ENCODE measurements around the gene CREBBP.

Gene CREBBP

GRCh38 chr16:3859889-3860288 is 20.6 kb downstream of the CREBBP start:
- no peak for TF ChIP-seq SPI1 (IDR thresholded peaks at IDR 0.05; ENCODE audit: low read depth, low read length)
- TF ChIP-seq TAF1 (IDR thresholded peaks at IDR 0.05; ENCODE audit: low read depth, low read length) = no peak
- TF ChIP-seq PAX5 (IDR thresholded peaks at IDR 0.05; ENCODE audit: insufficient read depth, low read length, severe bottlenecking) = no peak
- TF ChIP-seq POU2F2 (IDR thresholded peaks at IDR 0.05; ENCODE audit: low read depth, low read length) = no peak
- no peak for TF ChIP-seq POLR2AphosphoS5 (IDR thresholded peaks at IDR 0.05; ENCODE audit: low read depth, low read length)
- no peak for TF ChIP-seq POLR2A (IDR thresholded peaks at IDR 0.05; ENCODE audit: low read depth, low read length)
- FAIRE-seq (no peak), DNase-seq (ENCODE audit: insufficient read length, low spot score) (no peak)

GRCh38 chr16:3858801-3859200 is 21.7 kb downstream of the CREBBP start:
- DNase-seq (ENCODE audit: insufficient read length, low spot score) (no peak), FAIRE-seq (no peak)
- TF ChIP-seq POU2F2 (IDR thresholded peaks at IDR 0.05; ENCODE audit: low read depth, low read length) (no peak), SPI1 (IDR thresholded peaks at IDR 0.05; ENCODE audit: low read depth, low read length) (peak; percentile 78)

GRCh38 chr16:3857189-3858043 is 23.1 kb downstream of the CREBBP start:
- FAIRE-seq = peak; percentile 72
- no peak for DNase-seq (ENCODE audit: insufficient read length, low spot score)
- TF ChIP-seq SPI1 (IDR thresholded peaks at IDR 0.05; ENCODE audit: low read depth, low read length) (no peak), PAX5 (IDR thresholded peaks at IDR 0.05; ENCODE audit: insufficient read depth, low read length, severe bottlenecking) (no peak), TAF1 (IDR thresholded peaks at IDR 0.05; ENCODE audit: low read depth, low read length) (no peak), POLR2A (IDR thresholded peaks at IDR 0.05; ENCODE audit: low read depth, low read length) (no peak), POLR2AphosphoS5 (IDR thresholded peaks at IDR 0.05; ENCODE audit: low read depth, low read length) (no peak), POU2F2 (IDR thresholded peaks at IDR 0.05; ENCODE audit: low read depth, low read length) (no peak)

- TF ChIP-seq POLR2AphosphoS5 (IDR thresholded peaks at IDR 0.05; ENCODE audit: low read depth, low read length) (no peak), POU2F2 (IDR thresholded peaks at IDR 0.05; ENCODE audit: low read depth, low read length) (no peak), SPI1 (IDR thresholded peaks at IDR 0.05; ENCODE audit: low read depth, low read length) (peak; percentile 28; the same call in 1 of the 2 replicates)
- FAIRE-seq = peak; percentile 33
- no peak for DNase-seq (ENCODE audit: insufficient read length, low spot score)
These were observed 24.0 kb downstream of the CREBBP start for GRCh38 chr16:3856367-3857141.

GRCh38 chr16:3854750-3855541 is 25.6 kb downstream of the CREBBP start:
- TF ChIP-seq POLR2AphosphoS5 (IDR thresholded peaks at IDR 0.05; ENCODE audit: low read depth, low read length) (no peak), PAX5 (IDR thresholded peaks at IDR 0.05; ENCODE audit: insufficient read depth, low read length, severe bottlenecking) (no peak), SPI1 (IDR thresholded peaks at IDR 0.05; ENCODE audit: low read depth, low read length) (no peak), TAF1 (IDR thresholded peaks at IDR 0.05; ENCODE audit: low read depth, low read length) (no peak), POLR2A (IDR thresholded peaks at IDR 0.05; ENCODE audit: low read depth, low read length) (no peak), POU2F2 (IDR thresholded peaks at IDR 0.05; ENCODE audit: low read depth, low read length) (no peak)
- DNase-seq (ENCODE audit: insufficient read length, low spot score) (no peak), FAIRE-seq (peak; percentile 20)

GRCh38 chr16:3850544-3850899 is 30.0 kb downstream of the CREBBP start:
- no peak for TF ChIP-seq SPI1 (IDR thresholded peaks at IDR 0.05; ENCODE audit: low read depth, low read length)
- TF ChIP-seq PAX5 (IDR thresholded peaks at IDR 0.05; ENCODE audit: insufficient read depth, low read length, severe bottlenecking) = no peak
- no peak for TF ChIP-seq POLR2A (IDR thresholded peaks at IDR 0.05; ENCODE audit: low read depth, low read length)
- TF ChIP-seq POLR2AphosphoS5 (IDR thresholded peaks at IDR 0.05; ENCODE audit: low read depth, low read length) = no peak
- no peak for TF ChIP-seq POU2F2 (IDR thresholded peaks at IDR 0.05; ENCODE audit: low read depth, low read length)
- no peak for TF ChIP-seq TAF1 (IDR thresholded peaks at IDR 0.05; ENCODE audit: low read depth, low read length)
- FAIRE-seq (no peak), DNase-seq (ENCODE audit: insufficient read length, low spot score) (no peak)

GRCh38 chr16:3849751-3850543 is 30.6 kb downstream of the CREBBP start:
- TF ChIP-seq POLR2A (IDR thresholded peaks at IDR 0.05; ENCODE audit: low read depth, low read length) (no peak), TAF1 (IDR thresholded peaks at IDR 0.05; ENCODE audit: low read depth, low read length) (no peak), POLR2AphosphoS5 (IDR thresholded peaks at IDR 0.05; ENCODE audit: low read depth, low read length) (no peak), POU2F2 (IDR thresholded peaks at IDR 0.05; ENCODE audit: low read depth, low read length) (no peak), PAX5 (IDR thresholded peaks at IDR 0.05; ENCODE audit: insufficient read depth, low read length, severe bottlenecking) (no peak), SPI1 (IDR thresholded peaks at IDR 0.05; ENCODE audit: low read depth, low read length) (no peak)
- DNase-seq (ENCODE audit: insufficient read length, low spot score) (no peak), FAIRE-seq (no peak)

GRCh38 chr16:3846595-3847091 is 33.9 kb downstream of the CREBBP start:
- DNase-seq (ENCODE audit: insufficient read length, low spot score) (no peak), FAIRE-seq (no peak)
- no peak for TF ChIP-seq PAX5 (IDR thresholded peaks at IDR 0.05; ENCODE audit: insufficient read depth, low read length, severe bottlenecking)
- no peak for TF ChIP-seq TAF1 (IDR thresholded peaks at IDR 0.05; ENCODE audit: low read depth, low read length)
- TF ChIP-seq SPI1 (IDR thresholded peaks at IDR 0.05; ENCODE audit: low read depth, low read length) = no peak
- TF ChIP-seq POLR2AphosphoS5 (IDR thresholded peaks at IDR 0.05; ENCODE audit: low read depth, low read length) = no peak
- no peak for TF ChIP-seq POU2F2 (IDR thresholded peaks at IDR 0.05; ENCODE audit: low read depth, low read length)
- no peak for TF ChIP-seq POLR2A (IDR thresholded peaks at IDR 0.05; ENCODE audit: low read depth, low read length)
